ENCODE data around the gene LSG1.
"Not testable (repeated sequence)": the region's sequence is repeated elsewhere in the genome, so short reads cannot be mapped to it uniquely, and the experiment has no call there.

LSG1 gene

DNA sequence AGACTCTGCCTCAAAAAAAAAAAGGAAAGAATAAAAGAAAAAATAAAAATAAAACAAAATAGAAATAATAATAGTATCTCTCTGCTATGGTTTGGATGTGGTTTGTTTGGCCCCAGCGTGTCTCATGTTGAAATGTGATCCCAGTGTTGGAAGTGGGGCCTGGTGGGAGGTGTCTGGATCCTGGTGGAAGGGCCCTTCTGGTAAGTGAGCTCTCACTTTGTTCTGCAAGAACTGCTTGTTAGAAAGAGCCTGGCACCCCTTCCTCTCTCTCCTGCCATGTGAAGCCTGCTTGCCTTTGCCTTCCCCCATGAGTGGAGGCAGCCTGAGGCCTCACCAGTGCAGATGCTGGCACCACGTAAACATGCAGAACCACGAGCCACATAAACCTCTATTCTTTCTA, 65.0 kb downstream of the LSG1 start:
- no peak for DNase-seq
- no peak overlapping the region for H3K4me2 ChIP-seq (ENCODE audit: low read depth, low read length)
- TF ChIP-seq EZH2 (optimal IDR thresholded peaks at IDR 0.05; ENCODE audit: low read depth, low read length), result no peak
- TF ChIP-seq, protein P1, sequence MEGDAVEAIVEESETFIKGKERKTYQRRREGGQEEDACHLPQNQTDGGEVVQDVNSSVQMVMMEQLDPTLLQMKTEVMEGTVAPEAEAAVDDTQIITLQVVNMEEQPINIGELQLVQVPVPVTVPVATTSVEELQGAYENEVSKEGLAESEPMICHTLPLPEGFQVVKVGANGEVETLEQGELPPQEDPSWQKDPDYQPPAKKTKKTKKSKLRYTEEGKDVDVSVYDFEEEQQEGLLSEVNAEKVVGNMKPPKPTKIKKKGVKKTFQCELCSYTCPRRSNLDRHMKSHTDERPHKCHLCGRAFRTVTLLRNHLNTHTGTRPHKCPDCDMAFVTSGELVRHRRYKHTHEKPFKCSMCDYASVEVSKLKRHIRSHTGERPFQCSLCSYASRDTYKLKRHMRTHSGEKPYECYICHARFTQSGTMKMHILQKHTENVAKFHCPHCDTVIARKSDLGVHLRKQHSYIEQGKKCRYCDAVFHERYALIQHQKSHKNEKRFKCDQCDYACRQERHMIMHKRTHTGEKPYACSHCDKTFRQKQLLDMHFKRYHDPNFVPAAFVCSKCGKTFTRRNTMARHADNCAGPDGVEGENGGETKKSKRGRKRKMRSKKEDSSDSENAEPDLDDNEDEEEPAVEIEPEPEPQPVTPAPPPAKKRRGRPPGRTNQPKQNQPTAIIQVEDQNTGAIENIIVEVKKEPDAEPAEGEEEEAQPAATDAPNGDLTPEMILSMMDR (IDR thresholded peaks at IDR 0.05; ENCODE audit: low read length), result no peak
- no peak for TF ChIP-seq EZH2phosphoT487 (IDR thresholded peaks at IDR 0.05; ENCODE audit: low read length)

DNA sequence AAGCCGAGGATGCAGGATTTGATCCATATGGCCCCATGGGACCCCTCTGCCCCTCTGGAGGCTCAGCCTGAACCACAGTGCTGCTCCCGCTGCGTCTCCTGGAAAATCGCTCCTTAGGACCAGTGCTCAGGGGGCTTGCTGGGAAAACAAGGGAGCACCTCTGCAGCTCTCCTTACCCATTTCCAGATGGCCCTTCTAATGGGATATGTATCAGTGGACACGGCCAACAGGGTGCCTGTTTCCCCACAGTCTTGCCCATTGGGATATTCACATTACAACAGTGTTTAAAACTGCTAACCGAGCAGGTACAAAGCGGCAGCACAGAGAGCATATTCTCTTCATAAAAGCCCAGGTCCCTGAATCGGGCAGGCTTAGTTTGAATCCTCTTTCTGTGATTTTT, 65.8 kb downstream of the LSG1 start:
- no peaks in the 10 kb centered on the region for H3K79me2 ChIP-seq (ENCODE audit: low read length)
- no peaks in the 10 kb centered on the region for H3K9me2 ChIP-seq (replicated peaks; ENCODE audit: insufficient read depth, low read length)
- H3K27ac ChIP-seq (ENCODE audit: low read length), result no peak overlapping the region
- H3K36me3 ChIP-seq (replicated peaks; ENCODE audit: insufficient read depth, low read length), result no peaks in the 10 kb centered on the region
- H3K4me3 ChIP-seq (ENCODE audit: low read length), result no peak overlapping the region
- H4K20me1 ChIP-seq (ENCODE audit: insufficient read depth, low read length), result no peaks in the 10 kb centered on the region
- no peaks in the 10 kb centered on the region for H3K4me1 ChIP-seq (ENCODE audit: low read length)
- no peak overlapping the region for H3K4me2 ChIP-seq (ENCODE audit: low read depth, low read length)
- H3K9me3 ChIP-seq (replicated peaks; ENCODE audit: insufficient read depth, low read length), result no peaks in the 10 kb centered on the region
- no peak overlapping the region for H3K9ac ChIP-seq (ENCODE audit: low read length)
- TF ChIP-seq, protein P1 (IDR thresholded peaks at IDR 0.05; ENCODE audit: low read length), result no peak
- no peak for TF ChIP-seq EZH2 (optimal IDR thresholded peaks at IDR 0.05; ENCODE audit: low read depth, low read length)
- TF ChIP-seq EZH2phosphoT487 (IDR thresholded peaks at IDR 0.05; ENCODE audit: low read length), result no peak
- no peaks in the 10 kb centered on the region for H3K27me3 ChIP-seq (replicated peaks; ENCODE audit: insufficient read depth, low read length)
- DNase-seq, result no peak
- no peaks in the 10 kb centered on the region for H3F3A ChIP-seq (ENCODE audit: insufficient read depth, low read length)
- no peak overlapping the region for H2AFZ ChIP-seq (ENCODE audit: low read length)

More for the DNA sequence above, 65.0 kb downstream of the LSG1 start:
- Histone ChIP-seq H3K27me3 (replicated peaks; ENCODE audit: insufficient read depth, low read length) (no peaks in the 10 kb centered on the region), H3K9ac (ENCODE audit: low read length) (no peak overlapping the region), H3K79me2 (ENCODE audit: low read length) (no peaks in the 10 kb centered on the region), H3K27ac (ENCODE audit: low read length) (no peak overlapping the region), H3K4me3 (ENCODE audit: low read length) (no peak overlapping the region), H3F3A (ENCODE audit: insufficient read depth, low read length) (no peaks in the 10 kb centered on the region), H3K4me1 (ENCODE audit: low read length) (no peaks in the 10 kb centered on the region), H3K9me2 (replicated peaks; ENCODE audit: insufficient read depth, low read length) (no peaks in the 10 kb centered on the region), H2AFZ (ENCODE audit: low read length) (no peak overlapping the region), H3K9me3 (replicated peaks; ENCODE audit: insufficient read depth, low read length) (no peaks in the 10 kb centered on the region), H4K20me1 (ENCODE audit: insufficient read depth, low read length) (no peaks in the 10 kb centered on the region), H3K36me3 (replicated peaks; ENCODE audit: insufficient read depth, low read length) (no peaks in the 10 kb centered on the region)

DNA sequence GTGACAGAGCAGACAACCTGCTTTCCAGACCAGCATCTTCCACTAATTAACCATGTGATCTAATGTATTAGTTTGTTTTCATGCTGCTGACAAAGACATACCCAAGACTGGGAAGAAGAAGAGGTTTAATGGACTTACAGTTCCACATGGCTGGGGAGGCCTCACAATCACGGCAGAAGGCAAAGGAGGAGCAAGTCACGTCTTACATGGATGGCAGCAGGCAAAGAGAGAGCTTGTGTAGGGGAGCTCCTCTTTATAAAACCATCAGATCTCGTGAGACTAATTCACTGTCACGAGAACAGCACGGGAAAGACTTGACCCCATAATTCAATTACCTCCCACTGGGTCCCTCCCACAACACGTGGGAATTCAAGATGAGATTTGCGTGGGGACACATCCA, 66.7 kb downstream of the LSG1 start:
- H3K36me3 ChIP-seq (replicated peaks; ENCODE audit: insufficient read depth, low read length); H3K27me3 ChIP-seq (replicated peaks; ENCODE audit: insufficient read depth, low read length); H2AFZ ChIP-seq (ENCODE audit: low read length); H3K9me2 ChIP-seq (replicated peaks; ENCODE audit: insufficient read depth, low read length); H3K27ac ChIP-seq (ENCODE audit: low read length); H4K20me1 ChIP-seq (ENCODE audit: insufficient read depth, low read length); H3K79me2 ChIP-seq (ENCODE audit: low read length); H3F3A ChIP-seq (ENCODE audit: insufficient read depth, low read length); H3K4me2 ChIP-seq (ENCODE audit: low read depth, low read length); H3K4me1 ChIP-seq (ENCODE audit: low read length); H3K9me3 ChIP-seq (replicated peaks; ENCODE audit: insufficient read depth, low read length); DNase-seq; H3K9ac ChIP-seq (ENCODE audit: low read length); H3K4me3 ChIP-seq (ENCODE audit: low read length): not testable (repeated sequence)

DNA sequence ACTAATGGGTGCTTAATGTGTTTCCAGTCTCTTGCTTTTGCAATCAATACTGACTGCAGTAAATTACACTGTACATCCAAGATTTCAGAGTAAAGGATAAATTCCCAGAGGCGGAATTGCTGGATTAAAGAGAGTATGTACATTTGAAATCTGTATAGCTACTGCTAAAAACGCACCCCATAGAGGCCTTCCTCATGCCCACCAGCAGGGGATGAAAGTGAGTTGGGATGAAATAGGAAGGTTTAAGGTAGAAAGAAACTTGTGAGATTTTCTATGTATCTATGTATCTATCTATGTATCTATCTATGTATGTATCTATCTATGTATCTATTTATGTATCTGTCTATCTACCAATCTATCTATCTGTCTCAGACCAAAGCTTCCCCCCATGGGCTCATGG, 67.2 kb downstream of the LSG1 start:
- Histone ChIP-seq H3K9me2 (replicated peaks; ENCODE audit: insufficient read depth, low read length) (no peaks in the 10 kb centered on the region), H4K20me1 (ENCODE audit: insufficient read depth, low read length) (no peaks in the 10 kb centered on the region), H3K9me3 (replicated peaks; ENCODE audit: insufficient read depth, low read length) (no peaks in the 10 kb centered on the region), H3K27ac (ENCODE audit: low read length) (no peak overlapping the region), H3K4me3 (ENCODE audit: low read length) (no peak overlapping the region), H3K27me3 (replicated peaks; ENCODE audit: insufficient read depth, low read length) (no peaks in the 10 kb centered on the region), H3K4me2 (ENCODE audit: low read depth, low read length) (no peak overlapping the region), H3F3A (ENCODE audit: insufficient read depth, low read length) (no peaks in the 10 kb centered on the region), H3K9ac (ENCODE audit: low read length) (no peak overlapping the region), H2AFZ (ENCODE audit: low read length) (no peak overlapping the region), H3K4me1 (ENCODE audit: low read length) (no peaks in the 10 kb centered on the region), H3K36me3 (replicated peaks; ENCODE audit: insufficient read depth, low read length) (no peaks in the 10 kb centered on the region), H3K79me2 (ENCODE audit: low read length) (no peaks in the 10 kb centered on the region)
- TF ChIP-seq, protein P1 (IDR thresholded peaks at IDR 0.05; ENCODE audit: low read length), result peak; percentile 15; the same call in 1 of the 2 replicates
- no peak for TF ChIP-seq EZH2 (optimal IDR thresholded peaks at IDR 0.05; ENCODE audit: low read depth, low read length)
- DNase-seq, result no peak

Data from MM.1S (cell line).